Measurements from ENCODE around the gene WDR73.
"Not testable (repeated sequence)": the region's sequence is repeated elsewhere in the genome, so short reads cannot be mapped to it uniquely, and the experiment has no call there.

WDR73 gene

DNA sequence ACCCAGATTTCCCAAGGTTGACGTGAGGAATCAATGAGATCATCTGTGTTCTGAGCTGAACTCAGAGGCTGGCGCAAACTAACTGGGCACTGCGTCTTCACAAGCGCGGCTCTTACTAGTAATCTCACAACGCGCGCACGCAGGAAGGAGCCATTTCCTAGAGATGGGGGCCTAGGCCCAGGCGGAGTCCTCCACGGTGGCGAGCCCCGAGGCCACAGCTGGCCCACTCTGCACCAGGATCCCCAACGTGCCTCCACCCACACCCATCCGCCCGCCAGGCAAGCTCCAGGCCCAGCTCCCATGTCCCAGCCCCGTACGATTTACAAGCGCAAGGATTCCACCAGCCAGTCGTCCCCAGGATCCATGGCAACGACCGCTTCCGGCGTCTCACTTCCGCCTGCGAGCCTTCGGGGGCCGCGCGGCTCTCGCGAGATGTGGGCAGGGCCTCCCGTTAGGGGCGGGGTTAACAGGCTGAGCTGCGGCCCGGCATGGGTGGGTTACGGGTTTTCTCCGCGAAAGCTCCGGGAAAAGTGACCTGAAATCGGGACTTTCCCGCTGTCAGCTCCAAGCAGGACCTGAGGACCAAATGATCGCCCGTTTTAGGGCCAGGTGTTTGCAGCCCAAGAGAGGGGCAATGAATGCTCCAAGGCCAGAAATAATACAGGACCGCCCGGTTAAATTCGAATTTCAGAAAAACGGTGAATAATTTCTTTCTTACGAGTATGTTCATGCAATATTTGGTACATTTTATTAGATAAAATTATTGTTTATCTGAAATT lies at the start of gene WDR73:
WDR73 (minus strand) TSS at position 374 of the 779 bp plus-strand sequence; CDS start at position 365, 9 bp downstream.
- peak; percentile 94 to 96 (median 95) for DNase-seq (ENCODE audit: low read depth in 3 of 3)

DNA sequence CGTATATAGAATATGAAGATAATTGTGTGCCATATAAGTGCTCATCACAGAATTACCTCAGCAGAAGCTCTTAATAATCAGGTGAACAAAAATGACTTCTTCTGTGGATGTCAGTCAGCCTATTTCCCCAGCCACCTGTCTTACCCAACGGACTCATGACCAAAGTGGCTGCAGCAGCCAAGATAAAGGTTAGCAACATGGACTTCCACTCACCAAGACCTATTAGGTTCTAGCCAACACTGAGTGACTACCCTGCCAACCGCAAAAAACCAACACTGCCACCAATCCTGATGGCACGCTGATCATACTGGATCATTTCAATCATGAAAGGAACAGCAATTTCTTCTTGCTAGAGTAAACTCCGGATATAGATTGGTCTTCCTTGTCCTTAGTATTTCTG lies 49.7 kb upstream of the WDR73 start:
- DNase-seq (ENCODE audit: low read depth in 3 of 3): no peak

DNA sequence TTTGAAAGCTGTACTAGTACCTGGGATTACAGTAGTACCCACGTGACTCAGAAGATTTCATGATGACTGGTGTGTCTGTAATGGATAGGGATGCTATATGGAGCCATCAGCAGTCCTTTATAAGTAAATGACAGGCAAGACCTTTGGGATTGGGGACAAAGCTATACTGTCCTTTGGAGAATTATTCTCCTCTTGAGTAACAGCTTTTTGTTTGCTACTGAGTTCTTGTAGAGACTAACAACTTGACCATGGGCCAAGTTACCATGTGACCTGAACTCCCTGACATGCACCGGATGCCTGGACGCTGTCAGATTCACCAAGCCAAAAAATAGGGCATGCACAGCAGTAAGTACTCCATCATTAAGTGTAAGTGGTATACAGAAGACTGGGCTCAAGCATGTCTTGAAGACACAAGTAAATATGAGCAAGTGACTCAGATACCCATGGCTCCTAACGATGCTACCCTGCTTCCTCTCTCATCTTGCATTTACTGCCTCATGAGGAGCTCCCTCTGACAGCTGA lies 48.9 kb upstream of the WDR73 start:
- no peak for DNase-seq (ENCODE audit: low read depth in 3 of 3)

DNA sequence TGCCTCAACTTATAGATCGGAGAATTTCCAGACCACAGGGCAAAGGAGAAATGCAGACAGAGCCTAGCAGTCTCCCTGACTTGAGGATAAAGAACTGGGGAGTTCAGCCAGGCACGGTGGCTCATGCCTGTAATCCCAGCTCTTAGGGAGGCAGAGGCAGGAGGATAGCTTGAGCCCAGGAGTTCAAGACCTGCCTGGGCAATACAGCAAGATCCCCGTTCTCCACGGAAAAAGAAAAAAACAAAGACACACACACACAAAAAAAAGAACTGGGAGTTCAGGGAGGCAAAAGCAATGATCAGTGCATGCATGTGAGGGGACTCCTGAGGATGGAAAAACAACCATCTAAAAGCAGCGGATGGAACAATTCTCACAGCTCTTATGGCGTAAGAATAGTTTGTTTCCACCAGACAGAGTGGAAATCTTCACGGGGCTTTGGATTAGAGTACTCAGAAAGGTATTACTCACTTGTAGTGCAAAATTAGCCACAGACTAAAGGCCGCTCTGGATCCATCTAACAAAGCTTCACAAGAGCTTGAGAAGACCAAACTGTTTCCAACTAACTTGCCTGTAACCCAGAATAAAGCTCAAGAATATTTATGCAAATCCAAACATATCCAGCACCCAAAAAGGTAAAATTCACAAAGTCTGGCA lies 45.6 kb upstream of the WDR73 start:
- no peak for DNase-seq (ENCODE audit: low read depth in 3 of 3)

DNA sequence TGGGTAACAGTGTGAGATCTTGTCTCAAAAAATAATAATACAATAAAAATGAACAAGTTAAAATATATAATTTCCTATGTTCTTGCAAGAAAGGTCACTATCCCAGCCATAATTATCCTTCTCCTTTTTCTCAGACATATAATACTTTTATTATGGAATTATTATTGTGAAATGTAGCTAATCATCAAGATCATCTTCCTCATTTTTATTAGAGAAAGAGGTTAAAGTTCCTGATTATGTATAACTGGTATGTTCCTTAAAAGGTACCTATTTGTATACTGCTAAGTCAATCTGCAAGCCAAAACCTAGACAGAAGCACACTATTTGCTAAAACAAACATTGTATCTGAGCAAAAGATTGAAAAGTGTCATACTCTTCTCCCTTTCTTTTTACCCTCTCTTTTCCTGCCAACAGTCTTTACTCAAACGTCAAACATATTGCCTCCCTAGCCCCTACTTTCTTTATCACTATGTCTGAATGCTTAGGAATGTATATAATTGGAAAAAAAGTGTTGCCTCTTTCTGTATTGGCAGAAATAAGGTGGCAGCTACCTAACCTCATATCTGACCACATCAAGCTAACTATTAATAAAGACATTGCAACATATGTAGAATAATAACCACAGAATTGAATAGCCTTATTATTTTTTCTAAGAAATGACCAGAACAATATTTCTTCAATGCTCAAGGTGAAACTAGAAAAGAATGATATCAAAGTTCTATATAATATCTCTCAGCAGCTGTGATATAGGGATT lies 43.3 kb upstream of the WDR73 start:
- DNase-seq (ENCODE audit: low read depth in 3 of 3): no peak

DNA sequence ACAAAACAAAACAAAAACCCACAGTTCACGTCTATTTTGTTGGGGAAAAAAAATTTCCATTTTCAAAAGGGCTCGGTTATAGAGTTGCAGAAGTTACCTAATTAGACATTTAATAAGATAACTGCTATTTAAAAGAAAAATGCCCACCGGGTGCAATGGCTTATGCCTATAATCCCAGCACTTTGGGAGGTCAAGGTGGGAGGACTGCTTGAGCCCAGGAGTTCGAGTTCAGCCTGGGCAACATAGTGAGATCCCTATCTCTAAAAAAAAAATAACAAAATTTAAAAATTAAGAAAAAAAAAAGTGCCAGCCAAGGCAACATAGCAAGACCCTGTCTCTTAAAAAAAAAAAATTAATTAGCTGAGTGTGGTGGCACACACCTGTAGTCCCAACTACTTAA lies 42.7 kb upstream of the WDR73 start:
- no peak for DNase-seq (ENCODE audit: low read depth in 3 of 3)

DNA sequence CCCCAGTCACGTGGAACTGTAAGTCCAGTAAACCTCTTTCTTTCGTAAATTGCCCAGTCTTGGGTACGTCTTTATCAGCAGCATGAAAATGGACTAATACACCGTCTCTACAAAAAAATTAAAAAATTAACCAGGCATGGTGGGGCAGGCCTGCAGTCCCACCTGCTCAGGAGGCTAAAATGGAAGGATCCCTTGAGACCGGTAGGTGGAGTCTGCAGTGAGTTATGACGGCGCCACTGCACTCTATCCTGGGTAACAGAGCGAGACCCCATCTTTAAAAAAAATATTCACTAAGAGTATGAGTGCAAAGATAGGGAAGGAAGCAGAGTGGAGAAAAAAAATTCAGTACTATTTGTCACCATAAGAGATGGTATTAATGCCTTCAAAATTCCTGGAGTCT lies 36.3 kb upstream of the WDR73 start:
- DNase-seq (ENCODE audit: low read depth in 3 of 3): no peak

DNA sequence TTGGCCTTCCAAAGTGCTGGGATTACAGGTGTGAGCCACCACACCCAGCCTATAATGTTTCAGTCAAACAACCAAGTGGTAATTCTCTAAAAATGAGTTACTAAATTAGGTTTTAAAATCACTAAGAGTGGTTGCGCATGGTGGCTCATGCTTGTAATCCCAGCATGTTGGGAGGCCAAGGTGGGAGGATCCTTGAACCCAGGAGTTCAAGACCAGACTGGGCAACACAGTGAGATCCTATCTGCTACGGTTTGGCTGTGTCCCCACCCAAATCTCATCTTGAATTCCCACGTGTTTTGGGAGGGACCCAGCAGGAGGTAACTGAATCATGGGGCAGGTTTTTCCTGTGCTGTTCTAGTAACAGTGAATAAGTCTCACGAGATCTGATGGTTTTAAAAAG lies 35.8 kb upstream of the WDR73 start:
- DNase-seq (ENCODE audit: low read depth in 3 of 3): no peak

DNA sequence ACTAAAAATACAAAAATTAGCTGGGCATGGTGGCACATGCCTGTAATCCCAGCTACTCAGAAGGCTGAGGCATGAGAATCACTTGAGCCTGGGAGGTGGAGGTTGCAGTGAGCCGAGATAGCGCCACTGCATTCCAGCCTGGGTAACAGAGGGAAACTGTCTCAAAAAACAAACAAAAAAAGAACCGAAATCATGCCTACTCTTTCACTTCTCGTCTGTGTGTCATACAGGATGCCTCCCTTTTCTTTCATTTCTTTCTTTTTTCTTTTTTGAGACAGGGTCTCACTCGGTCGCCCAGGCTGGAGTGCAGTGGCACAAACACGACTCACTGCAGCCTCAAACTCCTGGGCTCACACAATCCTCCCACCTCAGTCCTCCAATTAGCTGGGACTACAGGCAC lies 32.4 kb upstream of the WDR73 start:
- not testable (repeated sequence) for DNase-seq (ENCODE audit: low read depth in 3 of 3)

DNA sequence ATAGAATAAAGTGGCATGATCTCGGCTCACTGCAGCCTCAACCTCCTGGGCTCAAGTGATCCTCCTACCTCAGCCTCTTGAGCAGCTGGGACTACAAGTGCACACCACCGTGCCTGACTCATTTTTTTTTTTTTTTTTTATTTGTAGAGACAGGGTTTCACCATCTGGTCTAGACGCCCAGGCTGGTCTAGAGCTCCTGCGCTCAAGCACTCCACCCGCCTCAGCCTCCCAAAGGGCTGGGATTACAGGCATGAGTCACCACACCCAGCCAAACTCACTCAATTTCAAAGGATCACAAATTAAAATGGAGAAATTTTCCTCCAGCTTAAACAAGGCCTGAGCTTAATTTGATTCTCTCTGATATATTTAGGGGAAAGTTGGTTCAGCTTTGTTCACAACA lies 31.2 kb upstream of the WDR73 start:
- DNase-seq (ENCODE audit: low read depth in 3 of 3): no peak

DNA sequence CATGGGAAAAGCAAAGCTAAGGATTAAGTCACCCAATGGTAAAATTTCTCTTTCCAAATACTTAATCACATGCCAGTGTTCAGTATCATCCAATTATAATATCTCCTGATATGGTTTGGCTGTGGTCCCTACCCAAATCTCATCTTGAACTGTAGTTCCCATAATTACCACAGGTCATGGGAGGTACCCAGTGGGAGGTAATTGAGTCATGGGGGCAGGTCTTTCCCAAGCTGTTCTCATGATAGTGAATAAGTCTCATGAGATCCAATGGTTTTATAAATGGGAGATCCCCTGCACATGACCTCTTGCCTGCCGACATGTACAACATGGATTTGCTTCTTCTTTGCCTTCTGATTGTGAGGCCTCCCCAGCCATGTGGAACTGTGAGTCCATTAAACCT lies 30.0 kb upstream of the WDR73 start:
- no peak for DNase-seq (ENCODE audit: low read depth in 3 of 3)

DNA sequence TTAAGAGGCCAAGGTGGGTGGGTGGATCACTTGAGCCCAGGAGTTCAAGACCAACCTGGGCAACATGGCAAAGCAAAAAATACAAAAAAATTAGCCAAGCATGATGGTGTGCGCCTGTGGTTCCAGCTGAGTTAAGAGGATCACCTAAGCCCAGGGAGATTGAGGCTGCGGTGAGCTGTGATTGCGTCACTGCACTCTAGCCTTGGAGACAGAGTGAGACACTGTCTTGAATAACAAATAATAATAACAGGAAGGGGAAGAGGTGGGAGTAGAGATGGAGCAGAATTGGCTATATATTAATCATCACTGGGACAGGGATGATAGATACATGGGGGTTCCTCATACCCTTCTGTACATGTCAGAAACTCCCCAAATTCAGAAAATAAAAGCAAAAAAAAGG lies 27.7 kb upstream of the WDR73 start:
- DNase-seq (ENCODE audit: low read depth in 3 of 3): no peak

DNA sequence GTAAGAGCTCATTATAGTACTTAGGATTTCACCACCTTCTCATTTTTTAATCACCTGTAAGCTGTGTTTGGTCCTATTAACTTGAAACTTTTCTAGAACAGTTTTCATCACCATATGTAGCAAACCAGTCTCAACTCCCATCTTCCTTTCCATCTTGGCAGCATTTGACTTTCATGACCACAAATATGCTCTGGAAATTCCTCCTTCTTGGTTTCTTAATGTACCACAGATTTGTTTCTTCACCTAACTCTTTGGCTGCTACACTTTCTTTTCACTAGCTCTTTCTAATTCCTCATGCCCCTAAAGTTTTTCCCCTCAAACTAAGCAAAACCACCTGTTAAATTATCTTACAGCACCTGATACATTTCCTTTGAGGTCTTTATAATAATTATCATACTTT lies 17.1 kb upstream of the WDR73 start:
- DNase-seq (ENCODE audit: low read depth in 3 of 3): no peak

DNA sequence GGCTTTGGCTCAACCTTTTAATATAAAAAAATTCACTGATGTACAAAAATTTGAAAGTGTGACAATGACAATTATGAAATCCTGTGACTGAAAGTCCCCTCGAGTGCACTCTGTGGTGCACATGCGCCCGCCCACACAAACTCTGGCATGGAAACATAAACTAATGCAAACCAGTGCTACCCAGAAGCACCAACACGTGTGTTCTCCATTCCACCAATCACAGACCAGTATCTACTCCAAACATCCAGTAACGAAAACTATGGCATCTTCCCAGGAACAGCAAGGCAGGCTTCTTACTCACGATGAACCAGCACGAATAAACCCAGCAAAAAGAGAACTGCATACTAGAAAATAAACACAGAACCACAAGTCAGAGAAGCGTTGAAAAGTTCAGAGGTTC lies 15.6 kb upstream of the WDR73 start:
- DNase-seq (ENCODE audit: low read depth in 3 of 3): peak in 2 of 3 donors; percentile 44 to 54

DNA sequence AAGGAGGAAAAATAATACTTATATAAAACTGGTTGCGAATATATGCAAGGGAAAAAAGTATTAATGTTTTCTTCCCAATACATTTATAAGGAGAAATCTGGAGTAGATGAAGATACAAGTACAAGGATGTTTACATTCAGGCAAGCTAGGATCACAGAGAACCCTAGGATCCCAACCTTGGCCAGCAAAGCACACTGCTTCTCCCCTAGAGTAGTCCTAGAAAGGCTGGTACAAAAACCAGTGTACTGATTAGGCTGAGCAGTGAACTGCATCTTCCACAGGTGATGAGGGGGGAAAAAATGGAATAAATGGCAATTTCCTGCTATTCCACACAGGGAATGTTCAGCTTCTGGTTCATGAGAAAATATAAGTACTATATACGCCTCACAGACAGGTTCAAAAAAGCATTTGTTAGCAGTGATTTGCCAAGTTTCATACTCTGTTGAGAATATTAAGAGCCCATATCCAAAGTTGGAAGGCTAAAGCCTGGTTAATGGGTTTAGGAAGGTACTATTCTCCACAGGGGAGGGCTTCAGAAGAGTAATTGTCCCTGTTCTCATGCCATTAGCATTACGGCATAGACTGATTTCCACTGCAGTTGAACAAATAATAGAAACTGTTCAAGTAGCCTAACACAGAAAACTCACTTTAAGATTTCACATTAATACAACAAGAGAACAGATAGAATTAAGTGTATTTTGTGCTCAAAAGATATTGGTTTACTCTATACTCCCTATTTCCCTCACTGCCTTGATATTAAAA lies 14.3 kb upstream of the WDR73 start:
- DNase-seq (ENCODE audit: low read depth in 3 of 3): no peak

DNA sequence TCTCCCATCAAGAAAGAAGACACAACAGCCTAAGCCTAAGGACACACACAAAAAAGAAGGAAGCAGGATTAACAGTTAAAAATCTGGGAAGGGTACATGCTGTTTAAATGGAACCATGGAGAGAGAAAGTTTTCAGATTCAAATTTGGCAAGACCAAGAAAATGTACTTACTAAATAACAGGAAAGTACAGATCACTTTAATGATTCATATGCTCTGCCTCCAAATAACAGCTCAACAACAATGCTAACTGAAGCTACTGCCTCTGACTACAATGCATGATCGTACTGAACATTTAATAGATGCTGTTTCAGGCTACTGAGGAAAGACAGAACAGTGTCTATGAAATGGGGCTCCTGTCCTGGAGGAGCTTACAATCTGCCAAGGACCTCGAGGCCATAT lies 12.3 kb upstream of the WDR73 start:
- no peak for DNase-seq (ENCODE audit: low read depth in 3 of 3)

DNA sequence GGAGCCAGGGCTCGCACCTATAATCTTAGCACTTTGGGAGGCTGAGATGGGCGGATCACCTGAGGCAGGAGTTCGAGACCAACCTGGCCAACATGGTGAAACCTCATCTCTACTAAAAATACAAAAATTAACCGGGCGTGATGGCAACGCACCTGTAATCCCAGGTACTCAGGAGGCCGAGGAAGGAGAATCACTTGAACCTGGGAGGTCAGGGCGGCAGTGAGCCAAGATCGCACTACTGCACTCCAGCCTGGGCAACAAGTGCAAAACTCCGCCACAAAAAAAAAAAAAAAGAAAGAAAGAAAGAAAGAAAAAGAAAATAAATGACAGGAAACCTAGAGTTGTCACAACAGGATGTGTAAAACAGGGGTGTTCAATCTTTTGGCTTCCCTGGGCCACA lies 6.9 kb upstream of the WDR73 start:
- DNase-seq (ENCODE audit: low read depth in 3 of 3): no peak

DNA sequence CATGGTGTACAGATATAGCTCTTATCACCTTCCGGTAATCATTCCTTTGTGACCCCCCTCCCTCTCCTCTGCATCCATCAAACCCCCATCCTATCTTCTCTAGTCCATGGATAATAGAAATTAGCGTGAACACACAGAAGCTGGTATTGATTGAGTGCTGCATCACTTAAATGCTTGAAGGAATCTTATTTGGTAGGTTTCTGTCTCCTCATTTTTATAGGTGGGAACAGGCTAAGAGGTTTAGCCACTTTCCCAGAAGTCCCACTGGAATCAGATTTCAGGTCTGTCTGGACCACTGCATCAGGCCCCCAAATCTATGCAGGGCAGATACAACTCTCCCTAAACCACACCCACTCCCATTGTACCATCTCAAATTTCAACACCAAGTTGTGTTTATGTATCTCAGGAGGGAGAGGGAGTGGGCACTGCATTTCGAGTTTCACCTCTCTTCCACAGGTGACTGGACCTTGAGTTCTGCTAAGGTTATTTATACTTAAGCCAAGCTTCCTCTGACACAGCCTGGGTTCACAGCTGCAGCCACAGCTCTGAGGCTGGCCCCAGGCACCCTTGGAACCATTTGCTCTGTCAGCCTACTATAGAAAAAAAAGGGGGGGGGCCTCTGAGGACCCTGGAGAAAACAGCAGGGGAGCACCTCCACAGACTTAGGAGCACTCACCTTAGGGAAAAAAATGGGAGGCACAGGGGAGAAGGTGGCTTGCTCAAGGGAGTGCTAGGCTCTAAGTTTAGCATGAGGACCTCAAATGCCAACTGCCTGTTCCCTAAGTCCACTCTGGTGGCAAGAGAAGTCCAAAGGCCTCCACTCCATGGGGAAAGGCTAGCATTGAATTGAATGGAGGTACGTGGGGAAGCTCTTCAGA lies 6.1 kb upstream of the WDR73 start:
- DNase-seq (ENCODE audit: low read depth in 3 of 3): no peak

DNA sequence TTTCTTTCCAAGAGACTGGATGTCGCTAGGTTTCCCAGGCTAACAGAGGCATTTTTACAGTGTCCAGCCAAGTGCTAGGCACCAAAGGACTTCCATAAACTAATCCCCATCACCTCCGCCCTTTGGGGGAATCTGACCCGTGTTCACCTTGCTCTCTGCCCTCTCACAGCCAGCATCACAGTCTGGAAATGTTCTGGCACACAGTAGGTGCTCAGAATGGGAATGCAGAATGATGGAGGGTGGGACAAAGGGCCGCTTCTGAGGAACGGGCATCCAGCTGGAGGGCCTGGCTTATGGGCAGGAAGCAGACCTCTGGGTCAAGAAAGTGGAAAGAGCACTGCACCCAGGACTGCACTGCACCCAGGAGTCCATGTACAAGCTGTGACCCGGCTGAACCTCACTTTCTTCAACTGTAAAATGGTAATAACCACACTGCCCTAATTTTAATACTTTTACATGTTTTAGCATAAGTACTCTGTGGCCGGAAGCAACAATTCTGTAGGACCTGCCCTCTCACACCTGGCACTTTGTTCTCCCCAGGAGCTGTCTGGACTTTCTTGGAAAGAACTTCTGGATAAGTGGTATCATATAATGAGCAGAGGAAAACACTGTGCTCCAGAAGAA lies 4.8 kb upstream of the WDR73 start:
- DNase-seq (ENCODE audit: low read depth in 3 of 3): no peak

DNA sequence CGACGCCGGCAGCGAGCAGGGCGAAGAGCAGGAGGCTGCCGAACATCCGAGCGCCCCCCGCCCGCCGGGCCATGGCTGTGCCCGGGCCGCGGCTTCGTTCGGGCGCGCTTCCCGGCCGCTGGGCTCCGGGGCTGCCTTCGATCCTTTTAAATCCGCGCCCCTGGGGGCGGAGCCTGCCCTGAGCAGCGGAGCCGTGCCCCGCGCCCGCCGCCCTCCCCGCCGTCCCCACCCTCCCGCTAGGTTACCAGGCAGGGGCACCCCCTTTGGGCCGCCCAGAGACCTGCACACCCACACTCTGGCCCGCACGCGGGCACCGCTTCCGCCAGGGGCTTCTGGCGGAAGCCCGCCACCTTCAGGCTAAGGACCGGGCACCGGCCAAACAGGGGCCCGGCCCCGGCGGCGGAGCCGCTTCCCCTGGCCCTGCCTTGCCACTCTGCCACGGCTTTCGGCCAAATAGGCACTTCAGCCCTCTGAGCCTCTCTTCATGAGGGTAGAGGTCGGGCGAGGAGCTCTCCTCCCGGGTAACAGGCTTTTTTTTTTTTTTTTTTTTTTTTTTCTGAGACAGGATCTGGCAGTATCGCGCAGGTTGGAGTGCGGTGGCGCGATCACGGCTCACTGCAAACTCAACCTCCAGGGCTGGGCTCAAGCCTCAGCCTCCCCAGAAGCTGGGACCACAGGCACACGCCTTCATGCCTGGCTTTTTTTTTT lies 4.2 kb upstream of the WDR73 start, which contains the start of gene NMB:
NMB (minus strand) TSS at position 120 of the 708 bp plus-strand sequence; CDS start at position 73, 47 bp downstream.
- DNase-seq (ENCODE audit: low read depth in 3 of 3): peak; percentile 60 to 69 (median 62)
